Erythroblast (primary cell): ENCODE data around the gene GEMIN5.
"Not testable (repeated sequence)": the region's sequence is repeated elsewhere in the genome, so short reads cannot be mapped to it uniquely, and the experiment has no call there.

Experiments
- DNase-seq, 2 experiments: peaks; one replicate each; lab custom pipeline; 2025; lab: John Stamatoyannopoulos, UW
- GATA1 ChIP-seq: IDR thresholded peaks from 2 replicates; pipeline ENCODE4 v1.6.1; 2011; ENCODE audit warnings: low read depth, mild to moderate bottlenecking, control low read depth, low read length, moderate library complexity
- POLR2A ChIP-seq: IDR thresholded peaks from 2 replicates; pipeline ENCODE4 v1.6.1; 2011; ENCODE audit warnings: mild to moderate bottlenecking, low read length

GEMIN5 gene, protein sequence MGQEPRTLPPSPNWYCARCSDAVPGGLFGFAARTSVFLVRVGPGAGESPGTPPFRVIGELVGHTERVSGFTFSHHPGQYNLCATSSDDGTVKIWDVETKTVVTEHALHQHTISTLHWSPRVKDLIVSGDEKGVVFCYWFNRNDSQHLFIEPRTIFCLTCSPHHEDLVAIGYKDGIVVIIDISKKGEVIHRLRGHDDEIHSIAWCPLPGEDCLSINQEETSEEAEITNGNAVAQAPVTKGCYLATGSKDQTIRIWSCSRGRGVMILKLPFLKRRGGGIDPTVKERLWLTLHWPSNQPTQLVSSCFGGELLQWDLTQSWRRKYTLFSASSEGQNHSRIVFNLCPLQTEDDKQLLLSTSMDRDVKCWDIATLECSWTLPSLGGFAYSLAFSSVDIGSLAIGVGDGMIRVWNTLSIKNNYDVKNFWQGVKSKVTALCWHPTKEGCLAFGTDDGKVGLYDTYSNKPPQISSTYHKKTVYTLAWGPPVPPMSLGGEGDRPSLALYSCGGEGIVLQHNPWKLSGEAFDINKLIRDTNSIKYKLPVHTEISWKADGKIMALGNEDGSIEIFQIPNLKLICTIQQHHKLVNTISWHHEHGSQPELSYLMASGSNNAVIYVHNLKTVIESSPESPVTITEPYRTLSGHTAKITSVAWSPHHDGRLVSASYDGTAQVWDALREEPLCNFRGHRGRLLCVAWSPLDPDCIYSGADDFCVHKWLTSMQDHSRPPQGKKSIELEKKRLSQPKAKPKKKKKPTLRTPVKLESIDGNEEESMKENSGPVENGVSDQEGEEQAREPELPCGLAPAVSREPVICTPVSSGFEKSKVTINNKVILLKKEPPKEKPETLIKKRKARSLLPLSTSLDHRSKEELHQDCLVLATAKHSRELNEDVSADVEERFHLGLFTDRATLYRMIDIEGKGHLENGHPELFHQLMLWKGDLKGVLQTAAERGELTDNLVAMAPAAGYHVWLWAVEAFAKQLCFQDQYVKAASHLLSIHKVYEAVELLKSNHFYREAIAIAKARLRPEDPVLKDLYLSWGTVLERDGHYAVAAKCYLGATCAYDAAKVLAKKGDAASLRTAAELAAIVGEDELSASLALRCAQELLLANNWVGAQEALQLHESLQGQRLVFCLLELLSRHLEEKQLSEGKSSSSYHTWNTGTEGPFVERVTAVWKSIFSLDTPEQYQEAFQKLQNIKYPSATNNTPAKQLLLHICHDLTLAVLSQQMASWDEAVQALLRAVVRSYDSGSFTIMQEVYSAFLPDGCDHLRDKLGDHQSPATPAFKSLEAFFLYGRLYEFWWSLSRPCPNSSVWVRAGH (N-terminal part only)

DNA sequence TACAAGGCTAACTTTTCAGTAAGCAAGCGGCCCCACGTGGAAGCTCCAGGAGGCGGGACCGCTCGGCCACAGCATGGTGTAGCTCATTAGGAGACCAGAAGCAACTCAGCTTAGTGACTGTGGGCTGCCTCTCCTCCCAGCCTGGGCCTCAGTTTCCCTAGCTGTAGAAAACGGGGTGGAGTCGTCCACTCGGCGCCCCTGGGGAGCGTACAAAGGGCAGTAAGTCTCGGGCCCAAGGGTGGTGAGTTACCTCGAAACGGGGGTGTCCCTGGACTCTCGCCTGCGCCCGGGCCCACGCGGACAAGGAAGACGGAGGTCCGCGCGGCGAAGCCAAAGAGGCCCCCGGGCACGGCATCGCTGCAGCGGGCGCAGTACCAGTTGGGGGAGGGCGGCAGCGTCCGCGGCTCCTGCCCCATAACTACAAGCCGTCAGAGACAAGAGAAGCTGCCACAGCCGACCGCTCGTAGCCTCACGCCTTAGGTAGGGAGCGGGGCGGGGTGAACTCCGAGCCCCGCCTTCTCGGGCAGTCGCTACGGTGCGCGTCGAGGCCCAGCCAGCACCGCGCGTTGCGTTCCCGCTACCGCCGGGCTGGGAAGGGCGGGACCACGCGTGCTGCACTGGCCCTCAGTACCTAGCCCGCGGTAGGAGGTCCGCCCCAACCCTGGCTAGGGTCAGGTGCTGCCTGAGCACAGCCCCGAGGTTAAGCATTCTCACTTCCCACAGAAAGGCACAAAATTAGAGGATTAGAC, at the start of gene GEMIN5:
Gene GEMIN5 (minus strand): TSS at position 494 of the 749 bp plus-strand sequence. CDS start 78 bp downstream, at position 416.
- TF ChIP-seq GATA1 (no peak), POLR2A (peak; percentile 64)
- peak; percentile 94 for DNase-seq

DNA sequence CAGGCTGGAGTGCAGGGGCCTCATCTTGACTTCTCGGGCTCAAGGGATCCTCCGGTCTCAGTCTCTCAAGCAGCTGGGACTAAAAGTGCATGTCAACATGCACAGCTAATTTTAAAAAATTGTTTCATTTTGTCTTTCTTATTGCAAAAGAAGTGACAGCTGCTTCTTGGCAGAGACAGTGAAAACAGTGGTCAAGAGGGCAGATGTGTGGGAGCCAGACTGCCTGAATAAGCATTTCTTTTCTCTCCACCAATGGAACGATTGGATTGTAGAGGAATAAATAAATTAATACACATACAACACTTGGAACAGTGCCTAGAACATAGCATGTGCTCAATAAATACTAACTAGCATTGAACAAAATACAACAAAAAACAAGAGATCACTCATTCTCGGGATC, 48.1 kb upstream of the GEMIN5 start:
- TF ChIP-seq GATA1 (no peak), POLR2A (no peak)
- DNase-seq, result no peak

DNA sequence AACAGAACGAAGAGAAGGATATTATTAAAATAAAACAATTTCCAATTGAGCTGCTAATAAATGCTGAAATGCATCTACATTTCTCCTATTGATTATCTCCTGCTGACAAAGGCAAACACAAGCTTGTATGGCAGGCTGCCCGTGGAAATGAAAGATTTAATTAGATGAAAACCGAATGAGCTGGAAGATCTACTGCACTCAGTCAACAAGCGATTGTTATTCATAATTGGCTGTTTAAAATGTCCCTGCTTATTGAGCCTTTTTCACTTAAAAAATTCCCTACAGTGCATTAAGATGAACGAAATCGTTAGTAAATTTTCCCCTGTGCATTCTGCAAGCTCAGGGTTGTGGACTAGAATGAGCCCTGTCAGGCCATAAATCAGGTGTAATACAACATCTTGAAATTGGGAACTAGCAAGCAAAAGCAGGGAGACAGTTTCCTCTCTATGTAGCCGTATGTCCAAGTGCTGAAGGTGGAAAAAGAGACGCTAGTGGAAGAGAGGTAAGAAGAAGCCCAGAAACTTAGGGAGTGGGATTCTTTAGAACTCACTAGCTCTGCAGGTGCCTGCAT, 47.0 kb upstream of the GEMIN5 start:
- TF ChIP-seq POLR2A, result no peak
- TF ChIP-seq GATA1, result no peak
- no peak for DNase-seq

DNA sequence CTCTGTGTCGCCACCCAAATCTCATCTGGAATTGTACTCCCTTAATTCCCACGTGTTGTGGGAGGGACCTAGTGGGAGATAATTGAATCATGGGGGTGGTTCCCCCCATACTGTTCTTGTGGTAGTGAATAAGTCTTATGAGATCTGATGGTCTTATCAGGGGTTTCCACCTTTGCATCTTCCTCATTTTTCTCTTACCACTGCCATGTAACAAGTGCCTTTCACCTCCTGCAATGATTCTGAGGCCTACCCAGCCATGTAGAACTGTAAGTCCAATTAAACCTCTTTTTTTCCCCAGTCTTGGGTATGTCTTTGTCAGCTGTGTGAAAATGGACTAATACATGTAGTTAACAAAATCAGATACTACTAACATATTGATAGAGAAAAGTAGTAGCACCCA, 40.3 kb upstream of the GEMIN5 start:
- DNase-seq, result peak; percentile 5 to 53

DNA sequence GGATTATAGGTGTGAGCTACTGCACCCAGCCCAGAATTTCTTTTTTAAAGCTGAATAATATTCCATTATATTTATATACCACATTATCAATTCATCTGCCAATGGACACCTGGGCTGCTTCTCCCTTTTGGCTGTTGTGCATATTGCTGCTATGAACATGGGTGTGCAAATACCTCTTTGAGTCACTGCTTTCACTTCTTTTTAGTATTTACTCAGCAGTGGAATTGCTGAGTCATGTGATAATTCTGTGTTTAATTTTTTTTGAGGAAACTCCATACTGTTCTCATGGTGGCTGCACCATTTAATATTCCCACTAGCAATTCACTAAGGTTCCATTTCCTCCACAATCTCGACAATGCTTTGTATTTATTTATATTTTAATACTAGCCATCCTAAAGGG, 39.4 kb upstream of the GEMIN5 start:
- TF ChIP-seq GATA1 (no peak), POLR2A (no peak)
- DNase-seq, result peak in 1 of 2 experiments; percentile 23

DNA sequence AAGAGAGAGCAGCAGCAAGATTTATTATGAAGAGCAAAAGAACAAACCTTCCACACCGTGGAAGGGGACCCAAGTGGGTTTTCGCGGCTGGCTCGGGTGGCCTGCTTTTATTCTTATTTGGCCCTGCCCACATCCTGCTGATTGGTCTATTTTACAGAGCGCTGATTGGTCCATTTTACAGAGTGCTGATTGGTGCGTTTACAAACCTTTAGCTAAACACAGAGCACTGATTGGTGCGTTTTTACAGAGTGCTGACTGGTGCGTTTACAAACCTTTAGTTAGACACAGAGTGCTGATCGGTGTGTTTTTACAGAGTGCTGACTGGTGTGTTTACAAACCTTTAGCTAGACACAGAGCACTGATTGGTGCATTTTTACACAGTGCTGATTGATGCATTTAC, 38.1 kb upstream of the GEMIN5 start:
- DNase-seq, result not testable (repeated sequence)

DNA sequence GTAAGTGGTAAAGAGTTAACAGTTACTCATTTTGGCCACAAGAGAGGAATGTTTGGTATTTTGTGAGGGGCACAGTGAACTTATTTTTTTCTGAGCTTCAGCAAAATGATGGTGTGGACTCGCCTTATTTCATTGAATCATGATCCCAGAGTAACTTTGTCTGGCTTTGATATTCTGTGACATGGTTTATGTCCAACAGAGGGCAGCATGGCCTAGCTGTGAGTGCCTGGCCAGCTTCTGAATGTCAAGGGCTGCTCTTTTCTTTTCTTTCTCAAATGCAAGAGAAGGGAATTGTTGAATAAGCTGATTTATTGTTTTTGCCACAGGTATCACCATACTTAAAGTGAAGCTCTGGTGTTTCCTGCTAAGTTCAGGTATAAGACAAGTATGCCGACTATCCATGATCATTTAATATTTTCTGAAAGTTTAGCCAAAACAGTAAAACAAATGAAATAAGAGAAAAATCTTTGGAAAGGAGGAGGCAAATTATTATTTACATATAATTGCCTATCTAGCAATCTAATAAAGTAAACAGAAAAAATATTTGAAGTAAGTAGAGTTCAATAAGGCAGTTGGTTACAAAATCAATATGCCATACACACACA, 34.6 kb upstream of the GEMIN5 start:
- peak; percentile 55 to 62 for DNase-seq
- TF ChIP-seq POLR2A (no peak), GATA1 (no peak)

DNA sequence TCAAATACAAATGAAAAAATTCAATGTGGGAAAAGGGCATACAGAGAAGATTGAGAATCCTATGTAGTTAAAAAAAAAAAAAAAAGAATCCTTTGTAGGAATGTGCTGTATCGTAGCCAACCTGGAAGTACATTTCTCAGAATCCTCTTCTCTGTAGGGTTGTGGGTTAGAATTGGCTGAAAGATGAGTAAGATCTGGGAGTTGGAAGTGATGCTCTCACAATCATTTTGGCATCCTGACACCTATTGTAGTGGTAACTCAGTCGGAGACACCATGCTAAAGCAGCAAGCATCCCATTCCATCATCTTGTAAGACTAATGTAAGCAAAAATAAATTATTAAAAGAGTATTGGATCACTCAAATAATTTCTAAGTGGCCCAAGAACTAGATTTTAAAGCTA, 33.5 kb upstream of the GEMIN5 start:
- TF ChIP-seq POLR2A (no peak), GATA1 (no peak)
- no peak for DNase-seq

DNA sequence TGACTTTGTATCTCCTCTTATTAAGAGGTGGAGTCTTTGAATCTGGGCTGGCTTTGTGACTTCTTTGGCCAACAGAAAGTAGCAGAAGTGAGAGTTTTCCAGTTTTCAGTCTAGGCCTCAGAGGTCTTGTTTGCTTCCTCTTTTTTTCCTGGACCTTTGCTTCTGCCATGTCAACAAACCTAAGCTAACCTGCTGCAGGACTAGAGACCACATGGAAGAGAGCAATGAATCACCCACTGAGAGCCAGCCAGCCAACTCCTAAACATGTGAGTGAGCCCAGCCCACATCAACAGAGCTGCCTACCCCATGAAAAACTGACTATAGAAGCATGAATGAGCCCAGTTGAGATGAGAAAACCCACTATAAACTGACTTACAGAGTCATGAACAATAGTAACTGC, 32.7 kb upstream of the GEMIN5 start:
- no peak for DNase-seq
- TF ChIP-seq POLR2A (no peak), GATA1 (no peak)

DNA sequence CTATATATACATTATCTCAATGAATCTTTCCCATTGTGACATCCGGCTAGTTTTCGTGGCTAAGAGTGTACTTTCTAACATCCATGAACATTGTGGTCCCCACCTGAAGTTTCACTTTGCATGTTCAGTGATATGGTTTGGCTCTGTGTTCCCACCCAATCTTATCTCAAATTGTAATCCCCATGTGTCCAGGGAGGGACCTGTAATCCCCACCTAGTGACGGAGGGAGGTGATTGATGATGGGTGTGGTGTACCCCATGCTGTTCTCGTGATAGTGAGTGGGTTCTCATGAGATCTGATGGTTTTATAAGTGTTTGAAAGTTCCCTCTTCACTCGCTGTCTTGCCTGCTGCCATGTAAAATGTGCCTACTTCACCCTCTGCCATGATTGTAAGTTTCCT, 30.9 kb upstream of the GEMIN5 start:
- TF ChIP-seq GATA1 (no peak), POLR2A (no peak)
- DNase-seq, result peak; percentile 44 to 70

DNA sequence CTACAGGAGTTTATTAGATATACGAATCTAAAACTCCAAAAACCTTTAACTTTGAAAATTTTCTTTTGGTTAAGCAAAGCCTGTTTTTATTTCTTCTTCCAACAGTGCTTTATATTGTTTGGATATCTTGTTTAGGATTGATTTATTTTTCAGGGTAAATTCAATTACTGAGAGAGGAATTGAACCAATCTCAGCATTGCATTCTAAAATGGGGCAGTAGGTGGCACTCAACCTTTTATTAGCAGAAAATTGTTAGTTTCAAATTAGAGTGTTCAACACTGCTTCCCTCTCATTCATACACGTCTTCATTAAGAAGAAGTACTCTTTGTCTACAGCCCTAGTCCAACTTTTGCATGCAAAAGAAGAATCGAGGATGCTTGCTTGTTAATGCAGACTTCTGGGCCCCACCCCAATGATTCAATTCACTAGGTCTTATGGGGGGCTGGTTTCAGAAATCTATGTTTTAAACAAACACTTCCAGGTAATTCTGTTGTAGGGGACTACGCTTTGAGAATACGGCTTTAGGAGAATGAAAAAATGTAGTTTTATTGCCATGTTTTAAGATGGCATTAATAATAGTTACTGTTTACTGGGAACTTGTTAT, 29.5 kb upstream of the GEMIN5 start:
- TF ChIP-seq GATA1 (no peak), POLR2A (no peak)
- DNase-seq, result peak; percentile 5 to 18

DNA sequence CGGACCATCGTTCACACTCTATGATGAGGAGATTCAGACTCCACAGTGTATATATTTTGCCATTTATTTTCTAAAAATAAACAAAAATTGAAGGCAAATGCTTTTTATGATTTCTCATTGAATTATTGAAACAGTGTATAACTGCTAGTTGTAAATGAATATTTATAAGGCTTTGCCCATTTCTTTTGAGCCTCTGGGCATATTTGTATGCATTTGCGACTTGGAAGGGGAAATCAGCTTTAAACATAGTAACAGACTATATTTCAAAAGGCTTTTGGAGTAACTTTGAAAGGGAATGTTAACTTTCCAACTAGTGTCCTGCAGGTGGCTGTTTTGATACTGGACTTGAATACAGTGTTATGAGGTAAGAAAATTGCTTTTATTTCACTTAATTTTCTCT, 28.9 kb upstream of the GEMIN5 start:
- TF ChIP-seq POLR2A (no peak), GATA1 (no peak)
- no peak for DNase-seq
